Kidney glomerular epithelial cell (primary cell): ENCODE measurements around the gene ORMDL3.

Experiments
- DNase-seq: peaks from one replicate; lab custom pipeline; 2025; lab: John Stamatoyannopoulos, UW

The ORMDL3 gene

DNA sequence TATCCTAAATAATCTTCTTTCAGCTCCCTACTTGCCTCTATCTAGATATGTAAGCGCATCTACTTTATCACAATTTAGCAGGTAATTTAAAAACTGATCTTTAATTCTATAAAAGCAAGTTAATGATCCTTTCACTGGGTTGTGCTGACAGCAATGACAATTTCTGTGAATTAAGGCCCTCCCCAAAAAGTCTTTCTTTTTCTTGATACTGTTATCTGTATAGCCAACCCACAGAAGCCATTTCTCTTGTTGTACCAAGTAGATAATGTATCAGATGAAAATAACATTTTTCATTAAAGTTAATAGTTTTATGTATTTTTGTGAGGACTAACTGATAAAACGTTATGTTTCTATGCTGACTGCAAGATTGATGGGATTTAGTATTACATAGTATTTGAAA lies 55.6 kb downstream of the ORMDL3 start:
- no peak for DNase-seq
